Brain microvascular endothelial cell (primary cell): ENCODE measurements around the gene PRDM5.

ENCODE experiments used
- DNase-seq: peaks from one replicate; pipeline ENCODE4 v3.0.0-alpha.2; 2020
- H3K27ac ChIP-seq: fragments of 250-450 bp; sonication (Bioruptor Pico); 2 replicates; pipeline ENCODE4 v1.5.1; 2020; ENCODE audit warnings: mild to moderate bottlenecking, moderate library complexity
- H3K27me3 ChIP-seq: fragments of 250-450 bp; sonication (Bioruptor Pico); replicated peaks from 2 replicates; pipeline ENCODE4 v1.5.1; 2020; ENCODE audit warnings: mild to moderate bottlenecking
- H3K36me3 ChIP-seq: fragments of 250-450 bp; sonication (Bioruptor Pico); replicated peaks from 2 replicates; pipeline ENCODE4 v1.5.1; 2020; ENCODE audit warnings: mild to moderate bottlenecking
- H3K4me3 ChIP-seq: 2 replicates; pipeline ENCODE4 v1.5.1; 2011; ENCODE audit warnings: low read depth, mild to moderate bottlenecking, control low read depth, low read length, moderate library complexity
- CTCF ChIP-seq: IDR thresholded peaks from 2 replicates; pipeline ENCODE4 v1.5.1; 2011; ENCODE audit warnings: low read depth, mild to moderate bottlenecking, moderate library complexity, low read length, control low read depth, inconsistent platforms; ENCODE audit errors: missing control alignments
- in situ Hi-C: cut with HindIII; loops from 2 replicates; pipeline ENCODE4 v1.10.0; 2017; ENCODE audit warnings: low sequenced_read_pairs, low pct_ligation_motif_present

The PRDM5 gene

GRCh38 chr4:120771907-120772306 is 150.6 kb downstream of the PRDM5 start:
- peak; percentile 9 for TF ChIP-seq CTCF
- Histone ChIP-seq H3K27ac (no peak overlapping the region), H3K36me3 (no peaks in the 10 kb centered on the region), H3K4me3 (no peak overlapping the region), H3K27me3 (no peaks in the 10 kb centered on the region)
- DNase-seq: no peak
- in situ Hi-C loops: no loop called here

GRCh38 chr4:120770897-120771296 is 151.6 kb downstream of the PRDM5 start:
- no peak for TF ChIP-seq CTCF
- no peaks in the 10 kb centered on the region for H3K27me3 ChIP-seq
- H3K27ac ChIP-seq: no peak overlapping the region
- no peak overlapping the region for H3K4me3 ChIP-seq
- in situ Hi-C loops: no loop called here
- no peaks in the 10 kb centered on the region for H3K36me3 ChIP-seq
- DNase-seq: no peak

GRCh38 chr4:120769227-120769626 is 153.3 kb downstream of the PRDM5 start:
- TF ChIP-seq CTCF: no peak
- in situ Hi-C loops: no loop called here
- DNase-seq: peak; percentile 92
- no peaks in the 10 kb centered on the region for H3K36me3 ChIP-seq
- H3K27me3 ChIP-seq: no peaks in the 10 kb centered on the region
- H3K27ac ChIP-seq: peak overlapping the region; percentile 42
- H3K4me3 ChIP-seq: no peak overlapping the region

GRCh38 chr4:120765260-120765680 is 157.3 kb downstream of the PRDM5 start:
- no peaks in the 10 kb centered on the region for H3K36me3 ChIP-seq
- H3K27me3 ChIP-seq: no peaks in the 10 kb centered on the region
- in situ Hi-C loops: no loop called here
- TF ChIP-seq CTCF: no peak
- H3K4me3 ChIP-seq: no peak overlapping the region
- no peak overlapping the region for H3K27ac ChIP-seq
- DNase-seq: no peak

GRCh38 chr4:120763650-120764049 is 158.9 kb downstream of the PRDM5 start:
- Histone ChIP-seq H3K4me3 (no peak overlapping the region), H3K27ac (no peak overlapping the region), H3K36me3 (no peaks in the 10 kb centered on the region), H3K27me3 (no peaks in the 10 kb centered on the region)
- no peak for TF ChIP-seq CTCF
- no peak for DNase-seq
- in situ Hi-C loops: no loop called here

- in situ Hi-C loops: no loop called here
These were observed 161.5 kb downstream of the PRDM5 start for GRCh38 chr4:120761070-120761469.

More at GRCh38 chr4:120761070-120761469, 161.5 kb downstream of the PRDM5 start:
- Histone ChIP-seq H3K36me3 (no peaks in the 10 kb centered on the region), H3K4me3 (no peak overlapping the region), H3K27ac (no peak overlapping the region), H3K27me3 (no peaks in the 10 kb centered on the region)
- DNase-seq: no peak
- TF ChIP-seq CTCF: no peak
